ENCODE results near the gene SP8. TPM values are rescaled to one million over a fixed set of nuclear protein-coding genes. Genes with fewer than 3 reads are reported as not detected.
A peak's percentile ranks its signal among the peaks of the same experiment; 100 is the strongest.
"Not testable (repeated sequence)": the region's sequence is repeated elsewhere in the genome, so short reads cannot be mapped to it uniquely, and the experiment has no call there.

SP8 gene
- 10 to 100 TPM in 1 of 4 donors, 1 to 10 TPM in 1, under 1 TPM in 1, not detected in 1; 0.72 to 24.8 (median 5.5) TPM for total RNA-seq

DNA sequence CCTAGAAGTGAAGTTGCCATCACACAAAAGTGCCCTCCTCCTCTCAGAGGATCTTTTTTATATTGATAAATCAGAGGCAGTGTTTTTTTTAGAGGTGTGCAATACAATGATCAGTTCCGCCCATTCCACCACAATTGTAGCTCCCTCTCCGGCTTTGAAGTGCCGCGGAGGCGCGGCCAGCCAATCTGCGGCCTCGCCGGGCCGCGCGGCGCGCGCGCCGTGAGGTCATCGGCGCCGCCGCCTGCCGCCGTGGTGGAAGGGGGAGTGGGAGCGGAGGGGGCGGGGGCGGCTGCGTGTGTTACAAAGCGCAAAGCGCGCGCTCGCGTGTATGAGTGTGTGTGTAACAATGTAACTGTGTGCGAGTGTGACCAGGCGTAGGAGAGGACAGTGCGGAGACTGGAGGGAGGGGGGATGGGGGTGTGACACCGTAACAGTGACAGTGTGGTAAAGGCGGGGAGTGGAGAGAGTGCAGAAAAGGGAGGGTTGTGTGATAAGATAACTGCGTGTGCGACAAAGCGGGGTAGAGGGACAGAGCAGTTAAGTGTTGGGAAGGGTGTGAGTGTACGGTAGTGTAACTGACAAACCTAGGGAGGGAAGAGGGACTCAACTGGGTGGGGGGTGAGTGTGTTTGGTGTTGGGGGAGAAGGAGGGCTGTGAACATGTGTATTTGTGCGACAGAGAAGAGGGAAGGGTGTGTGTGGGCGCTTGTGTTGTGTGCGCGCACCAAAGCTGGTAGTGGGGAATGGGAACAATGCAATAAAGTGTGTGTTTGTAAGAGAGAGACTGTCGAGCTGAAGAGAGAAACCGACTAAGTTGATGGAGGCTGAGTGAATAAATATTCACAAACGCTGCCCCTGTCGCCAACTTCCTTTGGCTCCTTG lies at the start of gene SP8:
SP8 (minus strand) TSS at position 108 of the 881 bp plus-strand sequence; CDS start at position 20, 88 bp downstream.
- Histone ChIP-seq H3K4me1 (peaks cover 51% of the 10 kb centered on the region), H3K27me3 (peaks cover 99% of the 10 kb centered on the region), H3K4me3 (peak within 1 kb of the TSS; percentile 51), H3K36me3 (no peaks in the 10 kb centered on the region), H3K27ac (no peak within 1 kb of the TSS), H3K9me3 (no peaks in the 10 kb centered on the region)
- 6% methylated on average over 39 of the region's 50 CpGs for WGBS
- TF ChIP-seq, protein P1, sequence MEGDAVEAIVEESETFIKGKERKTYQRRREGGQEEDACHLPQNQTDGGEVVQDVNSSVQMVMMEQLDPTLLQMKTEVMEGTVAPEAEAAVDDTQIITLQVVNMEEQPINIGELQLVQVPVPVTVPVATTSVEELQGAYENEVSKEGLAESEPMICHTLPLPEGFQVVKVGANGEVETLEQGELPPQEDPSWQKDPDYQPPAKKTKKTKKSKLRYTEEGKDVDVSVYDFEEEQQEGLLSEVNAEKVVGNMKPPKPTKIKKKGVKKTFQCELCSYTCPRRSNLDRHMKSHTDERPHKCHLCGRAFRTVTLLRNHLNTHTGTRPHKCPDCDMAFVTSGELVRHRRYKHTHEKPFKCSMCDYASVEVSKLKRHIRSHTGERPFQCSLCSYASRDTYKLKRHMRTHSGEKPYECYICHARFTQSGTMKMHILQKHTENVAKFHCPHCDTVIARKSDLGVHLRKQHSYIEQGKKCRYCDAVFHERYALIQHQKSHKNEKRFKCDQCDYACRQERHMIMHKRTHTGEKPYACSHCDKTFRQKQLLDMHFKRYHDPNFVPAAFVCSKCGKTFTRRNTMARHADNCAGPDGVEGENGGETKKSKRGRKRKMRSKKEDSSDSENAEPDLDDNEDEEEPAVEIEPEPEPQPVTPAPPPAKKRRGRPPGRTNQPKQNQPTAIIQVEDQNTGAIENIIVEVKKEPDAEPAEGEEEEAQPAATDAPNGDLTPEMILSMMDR (IDR thresholded peaks at IDR 0.05): no peak
- TF ChIP-seq EP300 (IDR thresholded peaks at IDR 0.05): no peak
- no peak for TF ChIP-seq POLR2AphosphoS5 (IDR thresholded peaks at IDR 0.05)
- TF ChIP-seq POLR2A (IDR thresholded peaks at IDR 0.05): no peak
- DNase-seq (ENCODE audit: low spot score in 2 of 2): no peak

DNA sequence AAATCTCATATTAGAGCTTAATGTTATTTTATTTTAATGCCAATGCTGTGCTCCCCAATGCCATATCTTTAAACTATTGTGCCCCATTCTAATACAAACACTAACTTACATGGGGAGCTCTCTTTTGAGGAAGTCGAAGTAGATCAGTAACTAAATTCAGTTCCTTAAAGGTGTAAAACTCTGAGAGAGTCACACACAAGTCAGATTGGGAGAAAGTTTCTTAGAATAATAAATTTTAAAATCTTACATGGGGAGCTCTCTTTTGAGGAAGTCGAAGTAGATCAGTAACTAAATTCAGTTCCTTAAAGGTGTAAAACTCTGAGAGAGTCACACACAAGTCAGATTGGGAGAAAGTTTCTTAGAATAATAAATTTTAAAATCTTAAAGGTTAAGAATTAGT lies 49.7 kb upstream of the SP8 start:
- WGBS: 73% methylated on average over 2 of the region's 2 CpGs
- H3K27me3 ChIP-seq, H3K9me3 ChIP-seq: not testable (repeated sequence)

DNA sequence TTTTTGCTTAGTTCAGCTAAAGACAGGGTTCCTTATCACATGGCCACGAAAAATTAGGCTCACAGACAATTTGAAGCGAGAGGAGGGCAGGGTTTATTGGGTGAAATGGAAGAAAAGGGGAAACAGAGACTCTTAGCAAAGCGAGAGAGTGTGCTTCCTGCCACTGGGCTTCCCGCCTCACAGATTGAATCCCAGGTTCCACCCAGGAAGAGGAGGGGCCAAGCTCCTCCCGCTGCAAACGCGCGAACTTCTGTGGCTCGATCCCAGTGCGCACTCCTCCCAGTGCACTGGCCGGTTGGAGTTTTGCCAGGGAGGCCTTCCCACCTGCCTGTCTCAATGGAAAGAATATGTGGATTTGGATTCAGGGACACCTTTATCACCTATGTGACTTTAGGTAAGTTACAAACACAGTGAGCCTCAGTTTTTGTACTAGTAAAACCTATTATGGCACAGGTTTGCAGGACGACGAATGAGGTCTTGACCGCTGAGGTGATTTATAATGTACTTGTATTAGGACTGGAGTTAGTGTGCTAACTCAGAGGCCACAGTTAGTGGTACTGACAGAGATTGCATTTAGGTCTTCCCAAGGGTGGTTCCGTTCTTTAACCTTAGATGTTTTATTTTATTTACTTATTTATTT lies 48.5 kb upstream of the SP8 start:
- 80% methylated on average over 15 of the region's 15 CpGs for WGBS
- H3K9me3 ChIP-seq: no peaks in the 10 kb centered on the region
- H3K4me1 ChIP-seq: no peaks in the 10 kb centered on the region
- TF ChIP-seq, protein P1 (IDR thresholded peaks at IDR 0.05): no peak
- TF ChIP-seq POLR2A (IDR thresholded peaks at IDR 0.05) (no peak), EP300 (IDR thresholded peaks at IDR 0.05) (no peak), POLR2AphosphoS5 (IDR thresholded peaks at IDR 0.05) (no peak)
- no peak overlapping the region for H3K27ac ChIP-seq
- H3K4me3 ChIP-seq: no peak overlapping the region
- no peaks in the 10 kb centered on the region for H3K36me3 ChIP-seq
- DNase-seq (ENCODE audit: low spot score in 2 of 2): no peak
- peaks cover under 1% of the 10 kb centered on the region for H3K27me3 ChIP-seq

More for the DNA sequence above, 49.7 kb upstream of the SP8 start:
- not testable (repeated sequence) for DNase-seq (ENCODE audit: low spot score in 2 of 2); H3K27ac ChIP-seq; H3K4me1 ChIP-seq; H3K4me3 ChIP-seq; H3K36me3 ChIP-seq

DNA sequence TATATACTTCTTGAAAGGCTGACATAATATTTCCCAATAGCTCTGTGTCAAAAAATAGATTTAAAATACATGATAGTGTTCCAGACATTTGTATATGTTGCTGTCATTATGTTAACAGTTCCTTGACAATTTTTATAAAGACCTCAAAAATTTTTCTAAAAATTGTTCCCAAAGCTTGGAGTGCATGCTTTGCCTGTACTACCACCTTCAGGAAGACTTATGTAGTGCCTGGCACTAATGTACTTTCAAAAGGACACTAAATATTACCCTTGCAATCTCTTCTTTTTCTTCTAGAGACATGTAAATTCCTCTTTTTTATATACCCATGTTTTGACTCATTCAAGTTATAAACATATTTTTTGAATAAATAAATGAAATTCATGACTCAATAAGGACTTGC lies 48.0 kb upstream of the SP8 start:
- no peak overlapping the region for H3K27ac ChIP-seq
- H3K4me3 ChIP-seq: no peak overlapping the region
- no peak for TF ChIP-seq POLR2A (IDR thresholded peaks at IDR 0.05)
- TF ChIP-seq, protein P1 (IDR thresholded peaks at IDR 0.05): peak in 1 of 2 donors; percentile 12
- no peaks in the 10 kb centered on the region for H3K9me3 ChIP-seq
- H3K36me3 ChIP-seq: no peaks in the 10 kb centered on the region
- DNase-seq (ENCODE audit: low spot score in 2 of 2): no peak
- peaks cover 7% of the 10 kb centered on the region for H3K27me3 ChIP-seq
- no peaks in the 10 kb centered on the region for H3K4me1 ChIP-seq

DNA sequence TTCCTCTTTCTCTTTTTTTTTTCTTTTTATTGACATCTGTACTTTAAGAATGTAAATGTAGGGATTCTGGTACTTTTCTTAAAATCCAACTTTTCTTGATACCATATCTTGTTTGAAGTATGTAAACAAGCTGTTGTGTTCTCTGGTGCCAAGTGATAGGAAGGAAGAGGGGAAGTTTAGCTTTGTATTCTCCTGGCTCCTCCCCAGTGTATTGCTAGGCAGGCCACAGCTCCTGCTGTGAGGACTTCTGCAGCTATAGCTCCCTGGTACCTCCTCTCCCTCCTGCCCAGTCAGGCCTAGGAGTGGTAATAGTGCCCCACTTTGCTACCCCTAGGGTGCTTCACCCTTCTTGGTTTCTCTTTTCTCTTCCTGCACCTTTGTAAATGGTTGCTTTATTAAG lies 45.3 kb upstream of the SP8 start:
- DNase-seq (ENCODE audit: low spot score in 2 of 2): no peak
- Histone ChIP-seq H3K27ac (no peak overlapping the region), H3K27me3 (peaks cover 12% of the 10 kb centered on the region), H3K36me3 (no peaks in the 10 kb centered on the region), H3K9me3 (no peaks in the 10 kb centered on the region), H3K4me1 (no peaks in the 10 kb centered on the region), H3K4me3 (no peak overlapping the region)
- TF ChIP-seq, protein P1 (IDR thresholded peaks at IDR 0.05): no peak
- no peak for TF ChIP-seq POLR2A (IDR thresholded peaks at IDR 0.05)

Data from suprapubic skin (tissue), 4 donors.